ENCODE measurements around the gene CSNK1E. TPM values are rescaled to one million over a fixed set of nuclear protein-coding genes. Genes with fewer than 3 reads are reported as not detected.

The CSNK1E gene
- total and polyA plus RNA-seq, 2 donors from 2014 or later = 33.6 to 101 TPM

- no peaks in the 10 kb centered on the region for H3K27me3 ChIP-seq (ENCODE audit: control insufficient read depth, insufficient read depth, low read length)
- no peak overlapping the region for H3K4me3 ChIP-seq (ENCODE audit: low read length in 3 of 3)
- no peak for FAIRE-seq
- TF ChIP-seq, protein P1, sequence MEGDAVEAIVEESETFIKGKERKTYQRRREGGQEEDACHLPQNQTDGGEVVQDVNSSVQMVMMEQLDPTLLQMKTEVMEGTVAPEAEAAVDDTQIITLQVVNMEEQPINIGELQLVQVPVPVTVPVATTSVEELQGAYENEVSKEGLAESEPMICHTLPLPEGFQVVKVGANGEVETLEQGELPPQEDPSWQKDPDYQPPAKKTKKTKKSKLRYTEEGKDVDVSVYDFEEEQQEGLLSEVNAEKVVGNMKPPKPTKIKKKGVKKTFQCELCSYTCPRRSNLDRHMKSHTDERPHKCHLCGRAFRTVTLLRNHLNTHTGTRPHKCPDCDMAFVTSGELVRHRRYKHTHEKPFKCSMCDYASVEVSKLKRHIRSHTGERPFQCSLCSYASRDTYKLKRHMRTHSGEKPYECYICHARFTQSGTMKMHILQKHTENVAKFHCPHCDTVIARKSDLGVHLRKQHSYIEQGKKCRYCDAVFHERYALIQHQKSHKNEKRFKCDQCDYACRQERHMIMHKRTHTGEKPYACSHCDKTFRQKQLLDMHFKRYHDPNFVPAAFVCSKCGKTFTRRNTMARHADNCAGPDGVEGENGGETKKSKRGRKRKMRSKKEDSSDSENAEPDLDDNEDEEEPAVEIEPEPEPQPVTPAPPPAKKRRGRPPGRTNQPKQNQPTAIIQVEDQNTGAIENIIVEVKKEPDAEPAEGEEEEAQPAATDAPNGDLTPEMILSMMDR (IDR thresholded peaks at IDR 0.05; ENCODE audit: borderline replicate concordance, extremely low read depth, insufficient read depth) = no peak
- no peaks in the 10 kb centered on the region for H3K9me3 ChIP-seq (ENCODE audit: control insufficient read depth in 2 of 3, insufficient read depth in 1 of 3, low read length in 3 of 3)
- no peak overlapping the region for H3K27ac ChIP-seq (ENCODE audit: low read depth in 2 of 2, low read length in 2 of 2)
- H3K9ac ChIP-seq (ENCODE audit: low read length in 3 of 3) = no peak overlapping the region
- peaks cover 0 to 8% (median 0%) of the 10 kb centered on the region in 3 donors for H3K4me1 ChIP-seq (ENCODE audit: control insufficient read depth in 2 of 3, insufficient read depth in 2 of 3, low read depth in 1 of 3, low read length in 3 of 3)
- H3K36me3 ChIP-seq (ENCODE audit: control insufficient read depth in 2 of 3, insufficient read depth in 3 of 3, low read length in 3 of 3) = peaks cover 3 to 17% (median 13%) of the 10 kb centered on the region in 3 donors
- intact Hi-C loops (cut with DNase I) = no loop called here
- DNase-seq = no peak
Measured at GRCh38 chr22:38247713-38248112, 69.5 kb downstream of the CSNK1E start.

DNA sequence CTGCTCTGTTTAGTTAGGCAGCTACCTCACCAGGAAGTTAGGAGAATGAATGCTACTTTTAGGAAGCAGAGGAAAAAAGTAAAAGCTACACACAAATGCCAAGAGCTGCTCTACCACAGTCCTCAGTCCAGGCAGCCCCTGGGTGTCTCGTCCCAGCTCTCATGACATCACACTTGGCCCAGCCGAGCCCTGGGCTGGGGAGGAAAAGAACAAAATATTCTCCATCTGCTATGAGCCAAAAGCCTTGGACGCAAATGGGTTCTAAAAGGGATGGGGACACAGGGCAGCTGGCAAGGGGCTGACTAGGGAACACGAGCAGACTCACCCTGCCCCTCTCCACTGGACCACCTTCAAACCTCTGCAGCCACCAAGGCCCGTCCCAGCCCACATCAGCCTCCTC is 70.5 kb downstream of the CSNK1E start:
- H3K27me3 ChIP-seq (ENCODE audit: control insufficient read depth, insufficient read depth, low read length) = no peaks in the 10 kb centered on the region
- no peak overlapping the region for H3K4me3 ChIP-seq (ENCODE audit: low read length in 3 of 3)
- no peaks in the 10 kb centered on the region for H3K9me3 ChIP-seq (ENCODE audit: control insufficient read depth in 2 of 3, insufficient read depth in 1 of 3, low read length in 3 of 3)
- peaks cover 0 to 10% (median 0%) of the 10 kb centered on the region in 3 donors for H3K4me1 ChIP-seq (ENCODE audit: control insufficient read depth in 2 of 3, insufficient read depth in 2 of 3, low read depth in 1 of 3, low read length in 3 of 3)
- H3K36me3 ChIP-seq (ENCODE audit: control insufficient read depth in 2 of 3, insufficient read depth in 3 of 3, low read length in 3 of 3) = peaks cover 3 to 17% (median 13%) of the 10 kb centered on the region in 3 donors
- no peak for FAIRE-seq
- H3K27ac ChIP-seq (ENCODE audit: low read depth in 2 of 2, low read length in 2 of 2) = no peak overlapping the region
- no peak overlapping the region for H3K9ac ChIP-seq (ENCODE audit: low read length in 3 of 3)
- TF ChIP-seq, protein P1 (IDR thresholded peaks at IDR 0.05; ENCODE audit: borderline replicate concordance, extremely low read depth, insufficient read depth) = no peak
- intact Hi-C loops (cut with DNase I) = no loop called here
- no peak for DNase-seq

DNA sequence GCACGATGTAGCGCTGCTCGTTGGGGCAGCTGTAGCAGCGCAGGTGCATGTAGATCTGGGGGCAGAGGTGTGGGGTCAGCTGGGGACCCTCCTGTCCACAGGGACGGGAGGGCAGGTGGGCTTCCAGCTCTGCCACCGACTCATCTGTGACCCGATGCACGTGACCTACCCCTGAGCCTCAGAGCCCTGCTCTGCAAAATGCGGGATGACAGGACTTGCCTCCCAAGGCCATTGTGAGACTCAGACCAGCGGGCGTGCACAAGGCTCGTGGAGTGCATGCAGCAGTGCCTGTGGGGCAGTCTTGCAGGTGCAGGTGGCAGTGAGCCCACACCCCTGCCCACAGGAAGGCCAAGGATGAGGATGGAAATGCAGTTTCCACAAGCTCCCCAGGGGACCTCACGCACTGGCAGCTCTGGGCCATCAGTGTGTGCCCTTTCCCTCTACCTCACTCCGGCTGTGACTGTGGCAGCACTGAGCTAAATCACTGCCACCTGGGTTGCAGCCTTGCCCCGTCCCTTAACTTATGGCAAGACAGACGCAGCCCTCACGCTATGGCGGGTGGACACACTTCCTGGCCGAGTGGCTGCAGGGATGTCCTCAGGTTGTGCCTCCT is 71.1 kb downstream of the CSNK1E start:
- no peaks in the 10 kb centered on the region for H3K9me3 ChIP-seq (ENCODE audit: control insufficient read depth in 2 of 3, insufficient read depth in 1 of 3, low read length in 3 of 3)
- no peaks in the 10 kb centered on the region for H3K27me3 ChIP-seq (ENCODE audit: control insufficient read depth, insufficient read depth, low read length)
- TF ChIP-seq, protein P1 (IDR thresholded peaks at IDR 0.05; ENCODE audit: borderline replicate concordance, extremely low read depth, insufficient read depth) = no peak
- no peak for DNase-seq
- peaks cover 3 to 17% (median 13%) of the 10 kb centered on the region in 3 donors for H3K36me3 ChIP-seq (ENCODE audit: control insufficient read depth in 2 of 3, insufficient read depth in 3 of 3, low read length in 3 of 3)
- FAIRE-seq = no peak
- no peak overlapping the region for H3K4me3 ChIP-seq (ENCODE audit: low read length in 3 of 3)
- H3K9ac ChIP-seq (ENCODE audit: low read length in 3 of 3) = no peak overlapping the region
- H3K4me1 ChIP-seq (ENCODE audit: control insufficient read depth in 2 of 3, insufficient read depth in 2 of 3, low read depth in 1 of 3, low read length in 3 of 3) = peaks cover 0 to 10% (median 0%) of the 10 kb centered on the region in 3 donors
- H3K27ac ChIP-seq (ENCODE audit: low read depth in 2 of 2, low read length in 2 of 2) = no peak overlapping the region
- intact Hi-C loops (cut with DNase I) = no loop called here
